OCI-LY7 (cell line): ENCODE data around the gene SPEM1. TPM values are rescaled to one million over a fixed set of nuclear protein-coding genes. Genes with fewer than 3 reads are reported as not detected.

Source experiments
- BruUV-seq: library from RNA; stranded (reverse); fragments of 400-500 nt; replicated peaks from 2 replicates; lab custom pipeline; 2021; lab: Mats Ljungman, UMichigan
- CTCF ChIA-PET: fragments of 300-600 bp; sonication (Branson Sonifier 250); formaldehyde crosslinking; loops from one replicate; lab custom pipeline; 2022; ENCODE audit warnings: antibody characterized with exemption; ENCODE audit not compliant: unreplicated experiment; lab: Charles Lee
- POLR2A ChIA-PET: fragments of 300-600 bp; sonication (Branson Sonifier 250); formaldehyde crosslinking; loops from one replicate; lab custom pipeline; 2022; ENCODE audit warnings: antibody characterized with exemption; lab: Charles Lee
- DNase-seq: peaks from one replicate; pipeline ENCODE4 v3.0.0-alpha.2; 2015; ENCODE audit warnings: low spot score
- H2AFZ ChIP-seq: fragments of 200-600 bp; sonication (generic), shearing (Covaris generic); 2 replicates; pipeline ENCODE4 v1.6.1; 2014; ENCODE audit warnings: mild to moderate bottlenecking, antibody characterized with exemption, low read length, moderate library complexity
- H3K27ac ChIP-seq: fragments of 200-600 bp; sonication (generic); 2 replicates; pipeline ENCODE4 v1.5.1; 2014; ENCODE audit warnings: mixed run types, low read depth, mild to moderate bottlenecking, moderate library complexity, low read length, inconsistent platforms; ENCODE audit not compliant: poor library complexity, severe bottlenecking
- H3K36me3 ChIP-seq: fragments of 200-600 bp; sonication (generic); 2 replicates; pipeline ENCODE4 v1.6.1; 2014; ENCODE audit warnings: mild to moderate bottlenecking, antibody characterized with exemption, low read length, moderate library complexity, mixed read lengths; ENCODE audit not compliant: insufficient read depth
- H3K4me1 ChIP-seq: fragments of 200-600 bp; sonication (generic); 2 replicates; pipeline ENCODE4 v1.5.1; 2014; ENCODE audit warnings: mild to moderate bottlenecking, low read length; ENCODE audit not compliant: insufficient read depth, poor library complexity, severe bottlenecking
- H3K4me2 ChIP-seq: fragments of 200-600 bp; sonication (generic); 2 replicates; pipeline ENCODE4 v1.6.1; 2014; ENCODE audit warnings: mild to moderate bottlenecking, low read length
- H3K4me3 ChIP-seq: fragments of 200-600 bp; sonication (generic); 2 replicates; pipeline ENCODE4 v1.5.1; 2014; ENCODE audit warnings: mild to moderate bottlenecking, low read depth, low read length; ENCODE audit not compliant: poor library complexity, severe bottlenecking
- H3K79me2 ChIP-seq: fragments of 200-600 bp; sonication (generic); 2 replicates; pipeline ENCODE4 v1.6.1; 2016; ENCODE audit warnings: low read depth, mild to moderate bottlenecking, low read length, moderate library complexity, mixed read lengths; ENCODE audit not compliant: insufficient read depth
- H3K9me2 ChIP-seq: fragments of 200-600 bp; sonication (generic); 2 replicates; pipeline ENCODE4 v1.6.1; 2016; ENCODE audit warnings: mild to moderate bottlenecking, low read length, mixed read lengths; ENCODE audit not compliant: insufficient read depth
- H3K9me3 ChIP-seq: fragments of 200-600 bp; sonication (generic); 2 replicates; pipeline ENCODE4 v1.6.1; 2014; ENCODE audit warnings: mild to moderate bottlenecking, mixed run types, low read length, mixed read lengths
- H4K20me1 ChIP-seq: fragments of 200-600 bp; sonication (generic); 2 replicates; pipeline ENCODE4 v1.6.1; 2014; ENCODE audit warnings: mild to moderate bottlenecking, antibody characterized with exemption, low read length, moderate library complexity, mixed read lengths; ENCODE audit not compliant: insufficient read depth
- EZH2phosphoT487 ChIP-seq: fragments of 200-600 bp; sonication (generic); IDR thresholded peaks from 2 replicates; pipeline ENCODE4 v1.6.1; 2018; ENCODE audit warnings: low read depth, borderline replicate concordance, mild to moderate bottlenecking, mixed run types, antibody characterized with exemption, low read length, moderate library complexity, mixed read lengths
- intact Hi-C: fragments of 100-400 bp; cut with micrococcal nuclease; formaldehyde crosslinking; loops from one replicate; pipeline ENCODE4 v1.10.0; 2022; ENCODE audit not compliant: unreplicated experiment
- total RNA-seq, 2 experiments: library from RNA; depleted of rRNA in 1 of 2; stranded (reverse); fragments of >200 nt in 1 of 2; shearing (Covaris generic) in 1 of 2; gene quantifications; 2 replicates each; pipeline ENCODE4 v1.2.3, GENCODE V29; 2014 to 2022
- TF ChIP-seq, protein P1 (sequence below): fragments of 200-600 bp; sonication (generic); conservative IDR thresholded peaks from 2 replicates; pipeline ENCODE4 v1.5.1; 2014; ENCODE audit warnings: mild to moderate bottlenecking, antibody characterized with exemption, low read length, moderate library complexity, mixed read lengths

The SPEM1 gene
- total RNA-seq, 2 experiments from 2014 or later, result not detected

DNA sequence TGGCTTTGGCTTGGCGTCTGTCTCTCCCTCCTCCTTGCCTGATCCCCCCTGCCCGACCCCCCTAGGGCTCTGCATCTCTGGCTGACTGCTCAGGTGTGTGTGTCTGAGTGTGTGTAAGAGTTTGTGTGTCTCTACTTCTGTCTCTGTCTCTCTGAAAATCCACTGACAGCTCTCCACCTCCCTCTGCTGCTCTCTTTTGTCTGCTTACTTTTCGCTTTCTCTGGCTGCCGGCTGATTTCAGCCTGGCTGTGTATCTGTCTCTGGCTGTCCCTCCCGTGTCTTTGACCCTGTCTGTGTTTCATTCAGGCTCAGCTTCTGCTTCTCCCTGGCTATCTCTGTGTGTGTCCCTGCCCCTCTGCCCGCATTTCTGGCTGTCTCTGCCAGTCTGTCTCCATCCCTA, 3.8 kb upstream of the SPEM1 start:
- Histone ChIP-seq H3K27ac (no peak overlapping the region), H3K9me2 (no peaks in the 10 kb centered on the region), H3K4me3 (no peak overlapping the region), H2AFZ (no peak overlapping the region), H3K79me2 (no peaks in the 10 kb centered on the region), H3K9me3 (no peaks in the 10 kb centered on the region), H3K4me1 (no peaks in the 10 kb centered on the region), H3K4me2 (no peak overlapping the region), H4K20me1 (no peaks in the 10 kb centered on the region), H3K36me3 (no peaks in the 10 kb centered on the region)
- intact Hi-C loops, result no loop called here
- TF ChIP-seq EZH2phosphoT487, result no peak
- TF ChIP-seq, protein P1, sequence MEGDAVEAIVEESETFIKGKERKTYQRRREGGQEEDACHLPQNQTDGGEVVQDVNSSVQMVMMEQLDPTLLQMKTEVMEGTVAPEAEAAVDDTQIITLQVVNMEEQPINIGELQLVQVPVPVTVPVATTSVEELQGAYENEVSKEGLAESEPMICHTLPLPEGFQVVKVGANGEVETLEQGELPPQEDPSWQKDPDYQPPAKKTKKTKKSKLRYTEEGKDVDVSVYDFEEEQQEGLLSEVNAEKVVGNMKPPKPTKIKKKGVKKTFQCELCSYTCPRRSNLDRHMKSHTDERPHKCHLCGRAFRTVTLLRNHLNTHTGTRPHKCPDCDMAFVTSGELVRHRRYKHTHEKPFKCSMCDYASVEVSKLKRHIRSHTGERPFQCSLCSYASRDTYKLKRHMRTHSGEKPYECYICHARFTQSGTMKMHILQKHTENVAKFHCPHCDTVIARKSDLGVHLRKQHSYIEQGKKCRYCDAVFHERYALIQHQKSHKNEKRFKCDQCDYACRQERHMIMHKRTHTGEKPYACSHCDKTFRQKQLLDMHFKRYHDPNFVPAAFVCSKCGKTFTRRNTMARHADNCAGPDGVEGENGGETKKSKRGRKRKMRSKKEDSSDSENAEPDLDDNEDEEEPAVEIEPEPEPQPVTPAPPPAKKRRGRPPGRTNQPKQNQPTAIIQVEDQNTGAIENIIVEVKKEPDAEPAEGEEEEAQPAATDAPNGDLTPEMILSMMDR, result peak; percentile 36
- DNase-seq, result no peak
- ChIA-PET POLR2A (interaction anchor here (0.6 kb wide), 2 partner anchors 61 to 113 kb away, joined by 3 to 6 read pairs; partner anchors contain the start of gene TMEM95), CTCF (no interaction called here)
- no TSS peak for BruUV-seq

DNA sequence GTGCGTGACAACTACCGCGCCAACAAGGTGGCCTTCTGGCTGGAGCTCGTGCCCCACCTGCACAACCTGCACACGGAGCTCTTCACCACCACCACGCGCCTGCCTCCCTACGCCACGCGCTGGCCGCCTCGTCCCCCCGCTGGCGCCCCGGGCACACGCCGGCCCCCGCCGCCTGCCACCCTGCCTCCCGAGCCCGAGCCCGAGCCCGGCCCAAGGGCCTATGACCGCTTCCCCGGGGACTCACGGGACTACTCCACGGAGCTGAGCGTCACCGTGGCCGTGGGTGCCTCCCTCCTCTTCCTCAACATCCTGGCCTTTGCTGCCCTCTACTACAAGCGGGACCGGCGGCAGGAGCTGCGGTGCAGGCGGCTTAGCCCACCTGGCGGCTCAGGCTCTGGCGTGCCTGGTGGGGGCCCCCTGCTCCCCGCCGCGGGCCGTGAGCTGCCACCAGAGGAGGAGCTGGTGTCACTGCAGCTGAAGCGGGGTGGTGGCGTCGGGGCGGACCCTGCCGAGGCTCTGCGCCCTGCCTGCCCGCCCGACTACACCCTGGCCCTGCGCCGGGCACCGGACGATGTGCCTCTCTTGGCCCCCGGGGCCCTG, 3.0 kb upstream of the SPEM1 start:
- Histone ChIP-seq H3K4me2 (no peak overlapping the region), H4K20me1 (no peaks in the 10 kb centered on the region), H3K9me2 (no peaks in the 10 kb centered on the region), H2AFZ (no peak overlapping the region), H3K9me3 (no peaks in the 10 kb centered on the region), H3K4me3 (no peak overlapping the region), H3K27ac (no peak overlapping the region), H3K36me3 (no peaks in the 10 kb centered on the region), H3K79me2 (no peaks in the 10 kb centered on the region), H3K4me1 (no peaks in the 10 kb centered on the region)
- intact Hi-C loops, result no loop called here
- POLR2A ChIA-PET, result no interaction called here
- TF ChIP-seq, protein P1, result no peak
- TF ChIP-seq EZH2phosphoT487, result no peak
- BruUV-seq, result no TSS peak
- no peak for DNase-seq
- CTCF ChIA-PET, result no interaction called here

DNA sequence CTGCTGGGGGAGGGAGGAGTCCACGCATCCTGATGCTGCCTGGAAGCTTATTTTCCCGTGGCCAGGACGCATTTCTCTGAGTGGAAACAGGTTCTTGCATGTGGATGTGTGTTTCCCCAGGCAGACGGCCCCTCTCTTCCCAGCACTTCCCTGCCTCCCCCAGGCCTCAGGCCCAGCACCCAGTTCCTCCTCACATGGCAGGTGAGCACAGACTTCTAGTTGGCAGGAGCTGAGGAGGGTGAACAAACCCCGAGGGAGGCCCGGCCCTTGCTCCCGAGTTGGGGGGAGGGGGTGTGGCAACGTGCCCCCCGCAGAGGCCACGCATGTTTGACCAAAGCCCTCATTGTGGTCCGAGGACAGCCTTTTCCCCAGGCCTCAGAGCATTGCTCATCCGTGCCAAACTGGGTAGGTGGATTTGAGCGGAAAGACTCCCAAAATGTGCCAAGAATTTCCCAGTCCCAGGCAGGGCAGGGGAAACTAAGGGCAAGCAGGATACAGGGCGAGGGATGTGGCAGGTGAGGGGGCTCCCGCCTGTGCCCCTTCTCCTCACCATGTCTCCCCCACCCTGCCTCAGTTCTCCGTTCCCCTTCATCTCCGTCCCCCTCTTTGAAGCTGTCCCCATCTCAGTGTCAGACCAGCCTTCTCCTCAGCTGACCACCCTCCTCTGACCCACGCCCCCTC, 1.5 kb upstream of the SPEM1 start:
- Histone ChIP-seq H3K9me3 (no peaks in the 10 kb centered on the region), H3K27ac (no peak overlapping the region), H3K4me1 (no peaks in the 10 kb centered on the region), H3K4me3 (no peak overlapping the region), H3K36me3 (no peaks in the 10 kb centered on the region), H3K9me2 (no peaks in the 10 kb centered on the region), H3K4me2 (no peak overlapping the region), H4K20me1 (no peaks in the 10 kb centered on the region), H3K79me2 (no peaks in the 10 kb centered on the region), H2AFZ (no peak overlapping the region)
- no TSS peak for BruUV-seq
- no peak for TF ChIP-seq EZH2phosphoT487
- TF ChIP-seq, protein P1, result no peak
- ChIA-PET CTCF (no interaction called here), POLR2A (interaction anchor here (0.8 kb wide), 1 partner anchor 15 kb away, joined by 3 read pairs; the partner anchor contains the start of gene TMEM256)
- intact Hi-C loops, result no loop called here
- DNase-seq, result no peak
